SW480 (cell line): ENCODE data around the gene HOXD10.

Source experiments
- DNase-seq: peaks from one replicate; pipeline ENCODE4 v3.0.0-alpha.2; 2016; ENCODE audit warnings: low spot score

Gene HOXD10

DNA sequence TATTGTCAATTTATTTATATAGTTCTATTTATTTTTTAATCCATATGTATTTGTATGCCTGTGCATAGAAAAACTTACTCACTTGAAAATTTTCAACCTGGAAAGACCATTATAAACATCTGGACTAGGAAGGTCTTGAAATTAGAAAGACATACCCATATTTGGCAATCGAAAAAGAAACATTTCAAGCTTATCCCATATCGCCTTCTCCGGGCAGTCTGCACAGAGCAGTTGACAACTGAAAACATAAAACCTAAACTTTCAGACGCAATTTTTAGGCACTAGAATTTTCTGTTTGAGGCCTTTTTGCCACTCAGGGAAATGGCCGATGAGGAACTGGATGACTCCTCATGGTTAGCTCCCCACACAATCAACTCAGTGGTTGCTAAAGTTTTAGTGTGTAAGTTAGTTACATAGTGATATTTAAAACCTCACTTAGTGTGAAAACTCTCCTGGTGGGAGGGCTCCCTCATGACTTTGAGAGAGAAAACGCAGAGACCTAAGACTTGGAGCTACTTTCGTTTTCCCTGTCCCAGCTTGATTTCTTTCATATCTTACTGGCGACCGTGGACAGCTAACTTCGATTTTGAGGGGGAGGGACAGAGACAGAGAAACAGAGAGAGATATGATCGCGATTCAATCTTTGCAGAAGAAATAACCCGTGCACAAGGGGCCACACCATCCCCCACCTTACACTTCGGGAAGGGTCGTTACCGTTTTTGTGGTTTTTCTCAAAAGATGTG lies 20.2 kb upstream of the HOXD10 start:
- DNase-seq = no peak

DNA sequence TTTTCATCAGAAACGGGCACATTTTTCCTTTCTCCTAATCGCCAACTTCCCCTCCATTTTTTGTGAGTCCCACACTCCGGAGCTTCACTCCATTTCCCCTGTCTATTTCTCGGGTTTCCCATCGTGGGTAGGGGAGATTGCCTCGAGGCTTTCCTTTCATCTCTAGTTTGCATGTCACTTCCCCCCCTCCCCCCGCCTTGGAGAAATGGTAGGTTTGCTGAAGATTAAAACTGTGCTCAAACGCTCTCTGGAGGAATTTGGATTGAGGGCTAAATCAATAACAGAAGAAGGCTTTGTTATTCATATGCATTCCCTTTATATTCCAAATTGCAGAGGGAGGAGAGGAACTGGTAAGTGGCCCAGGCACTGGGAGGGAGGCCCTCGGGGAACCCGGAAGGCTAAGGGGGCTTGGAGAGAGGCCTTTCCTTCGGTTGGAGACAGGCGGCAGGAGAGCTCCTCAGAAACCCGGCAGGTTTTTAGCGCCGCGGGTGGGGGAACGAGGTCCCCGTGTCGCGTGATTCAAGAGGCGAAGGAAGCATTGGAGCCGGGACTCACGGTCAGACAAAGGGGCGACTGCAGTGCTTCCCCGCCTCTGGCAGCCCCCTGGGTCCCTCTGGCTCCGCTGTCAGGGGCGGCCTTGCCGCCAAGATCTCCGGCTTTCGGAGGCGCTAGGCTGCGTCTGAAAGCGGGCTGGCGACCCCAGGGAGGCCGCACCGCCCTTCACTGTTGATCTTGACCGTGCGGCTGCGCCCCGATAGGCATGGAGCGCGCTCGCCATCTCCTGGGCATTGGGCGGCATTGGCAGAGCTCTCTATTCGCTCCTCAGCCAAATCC lies 19.4 kb upstream of the HOXD10 start:
- DNase-seq = peak; percentile 84

DNA sequence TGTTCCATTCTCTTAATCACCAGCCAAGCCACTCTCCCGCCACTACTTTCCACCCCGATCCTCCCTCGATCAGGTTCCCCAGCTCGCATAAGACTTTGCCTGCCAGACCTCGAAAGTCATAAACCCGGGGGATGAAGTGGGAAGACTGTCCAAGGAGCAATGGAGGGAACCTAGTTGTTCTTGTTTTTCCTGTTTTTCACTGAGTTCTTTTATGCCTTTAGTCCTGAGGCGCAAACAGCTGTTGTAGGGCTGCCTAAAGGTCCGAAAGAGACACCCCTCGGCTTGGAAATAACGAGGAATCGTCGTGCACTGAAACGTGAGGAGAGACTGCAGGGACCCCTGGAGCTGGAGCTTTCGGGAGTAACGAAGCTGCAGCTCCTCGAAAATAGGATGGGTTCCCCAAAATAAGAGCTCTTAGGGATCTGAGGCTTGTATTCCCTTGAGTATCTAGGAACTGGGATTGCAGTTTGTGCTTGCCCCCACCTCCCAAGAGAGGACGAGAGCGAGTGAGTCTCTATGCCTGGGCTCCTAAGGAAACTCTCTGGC lies 18.7 kb upstream of the HOXD10 start:
- no peak for DNase-seq

DNA sequence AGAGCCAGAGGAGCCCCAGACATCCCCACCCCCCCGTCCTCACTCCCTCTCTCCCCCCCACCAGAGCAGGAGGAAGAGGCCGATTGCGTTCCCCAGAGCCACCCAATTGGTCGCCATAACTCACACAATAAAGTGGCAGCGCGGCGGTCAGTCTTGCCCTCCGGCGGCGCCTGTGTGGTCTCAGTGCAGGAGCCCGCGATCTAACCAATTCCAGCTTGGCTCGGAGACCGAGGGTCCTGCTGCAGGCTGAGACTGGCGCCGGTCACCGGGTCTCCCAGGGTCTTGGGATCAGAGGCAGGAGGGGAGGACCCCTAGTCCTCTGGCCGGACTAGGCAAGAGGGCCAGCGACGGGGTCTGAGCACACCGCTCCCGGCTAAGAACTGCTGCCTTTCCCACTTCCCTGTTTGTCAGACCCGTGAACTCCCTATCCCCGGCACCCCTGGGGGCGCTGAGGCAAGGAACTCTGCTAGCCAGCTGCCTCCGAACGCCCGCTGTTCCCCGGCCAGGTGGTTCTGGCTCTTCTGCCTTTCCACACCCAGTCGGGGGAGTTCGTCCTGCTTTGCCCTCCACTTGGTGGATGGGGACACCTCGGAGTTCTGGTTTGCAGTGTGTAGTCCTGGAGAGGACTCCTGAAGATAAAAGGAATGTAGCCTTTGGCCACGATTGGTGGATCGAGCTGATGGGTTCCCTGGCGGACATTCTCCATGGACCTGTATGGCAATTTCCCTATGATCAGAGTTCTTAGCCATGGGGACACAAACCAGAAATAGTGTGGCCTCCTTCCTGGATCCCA lies 18.0 kb upstream of the HOXD10 start:
- DNase-seq = no peak

DNA sequence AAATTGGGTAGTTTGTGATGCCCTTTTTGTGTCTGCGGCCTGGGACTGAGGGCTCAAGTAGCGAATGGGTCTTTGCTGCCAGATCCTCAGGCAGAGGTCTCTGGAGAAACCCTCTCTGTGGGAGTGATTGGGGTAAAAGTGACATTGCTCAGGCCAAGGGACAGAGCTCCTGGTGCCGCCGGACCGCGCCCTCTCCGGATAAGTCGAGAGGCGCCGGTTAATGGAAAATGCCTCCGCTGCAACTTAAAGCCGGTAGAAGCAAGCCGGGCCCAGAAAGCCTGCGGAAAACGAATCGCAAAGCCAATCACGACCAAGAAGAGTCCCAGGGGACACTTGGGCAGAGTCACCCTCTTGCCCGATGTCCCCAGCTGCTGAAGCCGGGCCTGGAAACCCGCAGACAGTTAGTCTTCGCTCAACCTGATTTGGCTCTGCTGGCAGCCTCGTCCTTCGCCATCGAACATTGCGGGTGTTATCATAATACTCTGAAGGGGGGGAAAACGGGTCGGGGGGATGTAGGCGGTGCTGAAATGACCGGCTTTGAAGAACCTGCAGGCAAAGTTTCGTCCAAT lies 17.3 kb upstream of the HOXD10 start:
- no peak for DNase-seq

DNA sequence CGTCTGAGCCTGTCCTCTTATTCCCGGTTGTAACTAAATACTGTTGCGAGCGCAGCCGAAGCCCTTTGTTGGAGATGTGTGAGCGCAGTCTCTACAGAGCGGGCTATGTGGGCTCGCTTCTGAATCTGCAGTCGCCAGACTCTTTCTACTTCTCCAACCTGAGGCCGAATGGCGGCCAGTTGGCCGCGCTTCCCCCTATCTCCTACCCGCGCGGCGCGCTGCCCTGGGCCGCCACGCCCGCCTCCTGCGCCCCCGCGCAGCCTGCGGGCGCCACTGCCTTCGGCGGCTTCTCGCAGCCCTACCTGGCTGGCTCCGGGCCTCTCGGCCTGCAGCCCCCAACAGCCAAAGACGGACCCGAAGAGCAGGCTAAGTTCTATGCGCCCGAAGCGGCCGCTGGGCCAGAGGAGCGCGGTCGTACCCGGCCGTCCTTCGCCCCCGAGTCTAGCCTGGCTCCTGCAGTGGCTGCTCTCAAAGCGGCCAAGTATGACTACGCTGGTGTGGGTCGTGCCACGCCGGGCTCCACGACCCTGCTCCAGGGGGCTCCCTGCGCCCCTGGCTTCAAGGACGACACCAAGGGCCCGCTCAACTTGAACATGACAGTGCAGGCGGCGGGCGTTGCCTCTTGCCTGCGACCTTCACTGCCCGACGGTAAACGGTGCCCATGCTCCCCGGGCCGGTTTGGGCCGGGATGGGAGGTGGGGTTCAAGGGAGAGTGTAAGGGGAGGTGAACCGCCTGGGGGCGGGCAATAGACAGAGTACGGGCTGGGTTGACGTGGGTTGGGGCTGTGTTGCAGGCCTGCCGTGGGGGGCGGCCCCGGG lies 16.6 kb upstream of the HOXD10 start, which contains the start of gene HOXD12:
Gene HOXD12, plus strand, starts transcription at position 68 of the 819 bp plus-strand sequence. Its CDS starts 7 bp downstream, at position 75.
- no peak for DNase-seq

DNA sequence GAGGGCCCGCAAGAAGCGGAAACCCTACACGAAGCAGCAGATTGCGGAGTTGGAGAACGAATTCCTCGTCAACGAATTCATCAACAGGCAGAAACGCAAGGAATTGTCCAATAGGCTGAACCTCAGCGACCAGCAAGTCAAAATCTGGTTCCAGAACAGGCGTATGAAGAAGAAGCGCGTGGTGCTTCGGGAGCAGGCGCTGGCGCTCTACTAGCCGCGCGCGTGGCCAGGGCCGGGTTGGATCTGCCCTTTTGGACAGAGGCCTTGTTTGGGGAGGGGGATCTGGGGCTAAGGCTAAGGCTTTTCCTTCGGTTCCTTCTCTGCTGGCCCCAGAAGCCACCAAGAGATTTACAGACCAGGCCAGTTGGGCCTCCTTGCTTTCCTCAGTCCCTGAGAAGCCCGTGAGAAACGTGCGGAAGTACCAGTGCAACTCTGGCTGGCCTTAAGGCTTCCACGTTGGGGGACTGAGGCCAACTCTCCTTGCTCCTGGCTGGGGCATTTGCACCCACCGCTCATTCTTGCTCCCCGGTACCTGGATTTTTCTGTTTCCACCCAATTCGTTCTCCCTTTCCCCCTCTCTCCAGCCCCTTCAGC lies 15.9 kb upstream of the HOXD10 start:
- DNase-seq = no peak

DNA sequence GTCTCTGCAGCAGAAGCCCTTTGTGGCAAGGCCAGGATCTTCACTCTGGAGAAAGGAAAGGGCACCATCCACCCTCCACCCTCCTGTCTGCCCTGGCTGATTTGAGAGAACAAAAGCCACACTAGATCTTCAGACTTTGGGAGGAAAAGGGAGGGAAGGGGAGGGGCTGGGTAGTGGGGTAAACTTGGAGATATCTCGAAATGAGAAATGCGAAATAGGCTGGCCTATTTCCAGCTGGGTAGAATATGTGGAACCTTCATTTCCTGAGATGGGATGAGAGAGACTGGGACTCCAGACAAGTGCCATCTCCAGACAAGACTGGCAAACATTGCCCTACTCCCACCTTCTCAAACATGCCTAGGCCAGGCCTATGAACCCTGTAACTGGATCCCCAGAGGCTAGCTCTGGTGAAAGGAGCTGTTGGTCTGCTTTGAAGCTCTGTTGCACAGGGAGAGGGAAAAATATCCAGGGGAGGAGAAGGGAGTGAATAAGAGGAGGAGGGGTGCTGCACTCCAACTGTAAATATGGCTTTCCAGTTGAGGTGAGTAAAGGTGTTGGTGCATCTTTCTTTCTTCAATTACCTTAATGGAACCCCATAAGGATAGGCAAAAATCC lies 15.3 kb upstream of the HOXD10 start:
- no peak for DNase-seq

DNA sequence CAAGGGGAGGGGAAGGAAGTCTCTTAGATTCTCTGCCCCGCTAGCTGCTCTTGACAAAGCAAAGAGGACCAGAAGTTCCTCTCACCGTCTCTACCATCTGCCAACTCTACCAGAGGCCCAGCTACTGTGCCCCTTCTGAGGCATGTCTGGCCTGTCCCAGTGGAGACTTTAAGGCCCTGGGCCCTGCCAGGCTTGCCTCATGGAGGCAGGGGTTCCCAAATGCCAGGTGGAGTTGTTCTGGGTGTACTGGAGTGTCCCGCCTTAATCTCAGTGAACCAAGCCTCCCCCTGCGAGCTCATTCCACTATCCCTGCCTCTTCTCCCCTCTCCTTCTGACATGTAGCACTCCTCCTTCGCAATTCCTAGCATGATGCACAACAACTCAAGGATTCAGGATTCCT lies 14.7 kb upstream of the HOXD10 start:
- no peak for DNase-seq

DNA sequence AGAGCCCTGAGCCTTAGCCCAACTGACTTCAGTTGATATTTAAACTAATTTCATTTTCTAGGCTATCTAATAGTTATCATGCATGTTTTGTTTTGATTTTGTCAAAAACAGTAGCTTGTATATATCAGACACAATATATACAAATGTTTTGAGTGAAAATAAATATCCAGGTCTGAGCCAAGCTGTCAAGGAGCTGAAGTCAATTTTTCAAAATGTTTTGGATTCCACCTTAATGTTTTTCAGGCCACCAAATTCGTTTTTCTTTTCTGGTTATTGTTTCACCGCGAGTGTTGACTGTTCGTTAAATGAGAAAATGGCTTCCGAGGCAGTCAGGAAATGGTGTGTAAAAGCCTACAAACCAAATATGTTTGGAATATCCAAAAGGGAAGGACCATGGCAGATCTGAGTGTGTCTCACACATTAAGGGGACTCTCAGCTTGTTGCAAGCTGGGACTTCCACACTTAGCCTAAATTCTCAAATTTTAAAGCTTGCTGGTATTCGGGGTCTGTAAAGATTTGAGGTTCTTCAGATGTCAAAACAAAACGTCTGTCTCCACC lies 14.2 kb upstream of the HOXD10 start:
- DNase-seq = no peak

DNA sequence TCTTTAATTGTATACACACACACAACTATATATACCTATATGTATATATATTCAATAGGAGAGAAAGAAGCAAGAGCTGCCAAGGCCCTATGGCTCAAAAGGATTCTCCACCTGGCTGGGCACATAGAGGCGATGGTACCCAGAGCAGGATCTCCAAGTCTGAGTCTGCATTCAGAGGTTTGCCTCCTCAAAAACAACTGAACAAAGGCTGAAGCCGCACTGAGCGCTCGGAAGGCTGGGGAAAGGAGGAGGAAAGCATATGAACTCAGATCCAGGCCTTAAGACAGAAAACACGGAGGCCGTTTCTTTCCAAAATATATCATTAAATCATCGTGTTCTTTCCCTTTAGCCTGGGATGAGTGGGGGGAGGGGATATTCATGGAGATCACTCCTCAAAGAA lies 13.4 kb upstream of the HOXD10 start:
- DNase-seq = no peak

DNA sequence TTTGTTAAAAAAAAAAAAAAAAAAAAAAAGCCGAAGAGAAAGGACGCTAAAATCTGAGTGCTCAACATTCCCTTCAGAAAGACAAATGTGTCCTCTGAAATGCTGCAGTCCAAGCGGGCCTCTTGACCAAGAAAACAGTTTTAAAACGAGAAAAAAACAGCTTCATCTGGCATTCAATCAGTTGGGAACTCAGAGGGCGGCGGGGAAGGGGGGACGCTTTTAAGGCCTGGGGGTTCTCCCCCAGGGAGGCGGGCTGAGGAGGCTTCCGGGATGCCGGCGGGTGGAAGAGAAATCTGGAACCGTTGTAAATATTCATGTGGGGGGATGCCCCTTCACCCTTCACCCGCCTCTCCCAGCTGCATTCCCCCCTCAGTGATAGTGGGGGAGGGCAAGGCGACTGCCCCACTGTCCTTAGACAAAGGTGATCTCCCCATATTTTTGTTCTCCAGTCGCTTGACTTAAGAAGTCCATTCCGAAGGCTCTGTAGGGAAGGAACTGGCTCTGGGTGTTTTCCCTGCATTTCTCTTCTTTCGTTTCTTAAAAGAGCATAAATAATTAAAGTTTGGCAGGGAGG lies 12.7 kb upstream of the HOXD10 start:
- DNase-seq = no peak

DNA sequence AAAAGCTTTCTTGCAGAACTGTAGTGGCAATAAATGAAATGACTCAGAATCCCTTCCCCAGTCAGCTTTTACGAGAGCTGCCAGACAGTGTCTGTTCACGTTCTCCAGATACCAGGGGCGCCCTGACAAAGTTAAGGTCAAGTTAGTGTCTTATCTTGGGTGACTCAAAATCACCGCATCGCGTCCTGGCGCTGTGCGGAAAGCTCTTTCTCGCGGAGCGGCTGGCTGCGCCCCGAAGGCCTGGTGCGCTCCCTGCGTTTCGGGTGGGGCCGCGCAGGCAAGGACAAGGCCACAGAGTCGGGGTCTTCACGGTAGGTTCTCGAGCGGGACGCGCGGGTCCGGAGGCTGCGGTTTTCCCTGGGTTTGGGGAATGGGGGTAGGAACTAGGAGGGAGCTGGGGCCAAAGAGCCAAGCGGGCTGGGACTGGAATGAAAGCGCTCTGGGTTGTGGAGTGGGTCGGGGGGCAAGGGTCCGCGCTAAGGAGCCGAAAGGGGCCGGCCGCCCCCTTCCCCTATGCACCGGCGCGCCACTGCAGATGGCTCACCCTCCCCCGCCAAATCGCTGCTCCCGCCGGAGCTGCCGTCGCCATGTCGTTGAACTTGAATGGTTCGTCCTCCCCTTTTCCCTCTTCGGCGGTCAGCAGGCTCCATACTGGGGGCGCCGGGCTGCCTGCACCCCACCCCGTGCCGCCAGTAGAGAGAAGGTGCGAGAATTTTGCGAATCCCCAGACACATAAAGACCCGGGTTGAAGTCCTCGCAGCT lies 12.1 kb upstream of the HOXD10 start:
- peak; percentile 59 for DNase-seq

DNA sequence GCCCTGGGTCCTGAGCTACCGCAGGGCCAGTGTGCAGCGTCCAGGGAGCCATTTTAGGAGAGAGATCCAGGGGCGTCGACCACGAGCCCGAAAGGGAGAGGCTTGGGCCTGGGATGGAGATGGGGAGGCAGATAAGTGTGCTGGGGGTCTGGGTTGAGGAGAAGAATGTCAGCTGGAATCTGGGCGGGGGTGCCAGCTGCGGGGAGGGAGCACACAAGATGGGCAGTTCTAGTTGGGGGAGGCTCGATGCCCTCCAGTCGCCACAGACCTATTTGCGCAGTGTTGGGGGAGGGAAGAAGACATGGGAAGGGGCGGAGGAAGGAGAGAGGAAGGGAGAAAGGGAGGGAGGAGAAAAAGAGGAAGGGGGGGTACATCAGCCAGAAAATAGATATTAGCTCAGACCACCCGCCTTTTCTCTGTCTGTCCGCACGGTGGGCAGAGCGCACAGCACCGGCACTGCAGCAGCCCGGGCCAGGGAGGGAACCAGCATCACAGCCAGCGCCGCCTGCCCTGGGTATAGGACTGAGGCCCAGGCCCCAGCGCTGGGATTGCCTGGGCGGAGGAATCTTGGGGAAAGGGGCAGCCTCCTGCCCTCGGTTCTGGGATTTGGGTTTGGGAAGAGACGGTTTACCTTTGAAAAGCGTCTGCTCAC lies 11.4 kb upstream of the HOXD10 start:
- no peak for DNase-seq

DNA sequence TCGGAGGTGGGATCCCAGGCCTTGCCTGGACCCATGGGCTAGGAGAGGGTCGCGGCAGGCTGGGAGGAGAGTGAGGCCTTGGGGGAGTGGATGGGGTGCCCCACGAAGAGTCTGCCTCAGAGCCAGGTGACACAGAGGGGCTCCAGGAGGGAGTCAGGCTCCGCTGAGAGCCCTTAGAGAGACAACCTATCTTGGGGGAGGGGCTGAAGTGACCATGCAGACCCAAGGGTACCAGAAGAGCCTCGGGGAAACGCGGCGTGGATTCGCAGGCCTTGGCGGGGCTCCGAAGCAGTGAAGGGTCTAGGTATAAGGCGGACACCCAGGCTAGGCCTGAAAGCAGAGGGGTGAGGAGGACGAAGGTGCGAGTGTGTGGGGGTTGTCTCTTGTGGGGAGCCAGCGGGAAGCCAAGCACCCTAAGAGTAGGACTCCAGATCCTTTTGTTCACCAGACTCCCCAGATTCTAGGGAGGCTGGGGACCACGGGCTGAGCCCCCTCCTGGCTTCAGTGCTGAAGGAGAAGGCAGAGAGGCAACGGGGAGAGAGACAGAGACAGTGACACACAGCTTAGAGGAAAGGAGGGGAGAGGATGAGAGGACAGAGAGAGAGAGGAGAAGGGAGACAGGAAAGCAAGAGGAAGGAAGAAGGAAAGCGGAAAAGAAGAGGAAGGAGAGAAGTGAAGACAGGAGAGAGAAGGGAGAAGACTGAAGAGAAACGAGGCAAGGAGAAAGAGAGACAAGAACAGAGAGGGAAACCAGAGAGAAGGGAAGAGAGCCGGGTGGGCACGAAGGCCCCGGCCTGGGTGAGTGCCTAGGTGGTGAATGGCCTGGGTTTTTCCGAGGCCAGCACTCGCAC lies 10.6 kb upstream of the HOXD10 start:
- DNase-seq = no peak

DNA sequence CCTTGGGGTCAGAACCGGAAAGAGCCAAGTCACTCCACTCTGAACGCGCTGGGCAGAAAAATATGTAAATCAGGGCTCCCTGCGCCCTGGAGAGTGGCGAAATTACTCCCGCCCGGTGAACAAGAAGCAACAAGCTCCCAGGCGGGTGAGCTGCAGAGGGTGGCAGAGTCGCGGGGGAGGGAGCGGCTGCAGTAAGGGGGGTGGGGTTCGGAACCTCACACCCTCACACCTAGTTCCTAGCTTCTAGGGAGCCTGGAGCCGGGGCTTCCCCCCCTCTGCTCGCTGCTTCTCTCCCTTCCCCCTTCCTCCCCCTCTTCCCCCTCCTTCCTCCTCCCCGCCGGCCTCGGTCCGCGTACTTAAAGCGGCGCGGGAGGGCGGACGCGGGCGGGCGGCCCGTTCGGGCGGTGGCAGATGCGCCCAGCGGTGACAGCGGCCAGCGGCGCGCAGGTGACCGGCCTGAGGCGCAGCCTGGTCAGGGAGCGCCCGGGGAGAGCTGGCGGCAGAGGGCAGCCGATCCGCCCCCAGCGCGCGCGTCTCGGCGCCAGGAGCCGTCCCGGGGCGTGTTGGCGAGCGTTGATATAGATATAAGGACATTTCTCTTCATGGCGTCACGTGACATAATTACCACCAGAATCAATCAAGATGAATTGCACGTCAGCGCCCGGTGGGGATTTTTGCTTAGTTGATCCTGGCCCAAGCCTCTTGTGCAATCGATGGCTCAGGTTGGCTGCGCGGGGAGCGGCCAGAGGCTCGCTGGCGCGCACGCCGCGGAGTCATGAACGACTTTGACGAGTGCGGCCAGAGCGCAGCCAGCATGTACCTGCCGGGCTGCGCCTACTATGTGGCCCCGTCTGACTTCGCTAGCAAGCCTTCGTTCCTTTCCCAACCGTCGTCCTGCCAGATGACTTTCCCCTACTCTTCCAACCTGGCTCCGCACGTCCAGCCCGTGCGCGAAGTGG lies 9.7 kb upstream of the HOXD10 start, which contains the start of gene HOXD11:
Gene HOXD11, plus strand, starts transcription at position 700 of the 959 bp plus-strand sequence. Its CDS starts 76 bp downstream, at position 776.
- DNase-seq = peak; percentile 64
